H9 (cell line): ENCODE data around the gene ADAMTS16. TPM values are rescaled to one million over a fixed set of nuclear protein-coding genes. Genes with fewer than 3 reads are reported as not detected.

ENCODE experiments used
- DNase-seq: peaks from one replicate; pipeline ENCODE4 v3.0.0-alpha.2; 2017
- H2AFZ ChIP-seq: one replicate; pipeline ENCODE4 v1.6.1; 2013; ENCODE audit warnings: mild to moderate bottlenecking, low read length, control low read depth, moderate library complexity
- H2AK5ac ChIP-seq: 2 replicates; pipeline ENCODE4 v1.6.1; 2013; ENCODE audit warnings: low read length, control low read depth, mixed read lengths; ENCODE audit not compliant: insufficient read length
- H2BK120ac ChIP-seq: one replicate; pipeline ENCODE4 v1.6.1; 2013; ENCODE audit warnings: low read depth, mild to moderate bottlenecking, low read length, control low read depth, inconsistent platforms; ENCODE audit not compliant: poor library complexity, severe bottlenecking
- H2BK12ac ChIP-seq: 2 replicates; pipeline ENCODE4 v1.6.1; 2013; ENCODE audit warnings: low read length, control low read depth, mixed read lengths, low read depth; ENCODE audit not compliant: insufficient read length
- H2BK15ac ChIP-seq: 2 replicates; pipeline ENCODE4 v1.6.1; 2013; ENCODE audit warnings: low read depth, low read length, control low read depth
- H2BK20ac ChIP-seq: one replicate; pipeline ENCODE4 v1.6.1; 2013; ENCODE audit warnings: low read depth, mild to moderate bottlenecking, low read length, control low read depth, inconsistent platforms; ENCODE audit not compliant: poor library complexity, severe bottlenecking
- H2BK5ac ChIP-seq: 2 replicates; pipeline ENCODE4 v1.6.1; 2013; ENCODE audit warnings: low read length, control low read depth, mixed read lengths; ENCODE audit not compliant: insufficient read length
- H3K14ac ChIP-seq: 2 replicates; pipeline ENCODE4 v1.6.1; 2013; ENCODE audit warnings: low read length, control low read depth; ENCODE audit not compliant: insufficient read depth
- H3K18ac ChIP-seq: 2 replicates; pipeline ENCODE4 v1.6.1; 2013; ENCODE audit warnings: low read depth, mild to moderate bottlenecking, mixed read lengths, low read length, control low read depth; ENCODE audit not compliant: insufficient read length
- H3K23ac ChIP-seq: 2 replicates; pipeline ENCODE4 v1.6.1; 2013; ENCODE audit warnings: low read length, control low read depth, mixed read lengths, low read depth; ENCODE audit not compliant: insufficient read length
- H3K23me2 ChIP-seq: 2 replicates; pipeline ENCODE4 v1.6.1; 2013; ENCODE audit warnings: low read depth, mild to moderate bottlenecking, mixed read lengths, low read length, control low read depth; ENCODE audit not compliant: insufficient read length, poor library complexity, severe bottlenecking
- H3K27ac ChIP-seq: 2 replicates; pipeline ENCODE4 v1.5.1; 2013; ENCODE audit warnings: low read length, control low read depth, mixed read lengths, low read depth; ENCODE audit not compliant: insufficient read length
- H3K27me3 ChIP-seq: 2 replicates; pipeline ENCODE4 v1.6.1; 2013; ENCODE audit warnings: low read length, control low read depth, inconsistent platforms; ENCODE audit not compliant: insufficient read depth
- H3K4ac ChIP-seq: 2 replicates; pipeline ENCODE4 v1.6.1; 2013; ENCODE audit warnings: low read depth, mild to moderate bottlenecking, control low read depth, inconsistent platforms, low read length, moderate library complexity
- H3K4me1 ChIP-seq: 2 replicates; pipeline ENCODE4 v1.6.1; 2013; ENCODE audit warnings: low read length, control low read depth, inconsistent platforms; ENCODE audit not compliant: insufficient read depth
- H3K4me2 ChIP-seq: 2 replicates; pipeline ENCODE4 v1.6.1; 2013; ENCODE audit warnings: low read length, control low read depth, mixed read lengths; ENCODE audit not compliant: insufficient read length, insufficient read depth
- H3K56ac ChIP-seq: 2 replicates; pipeline ENCODE4 v1.6.1; 2013; ENCODE audit warnings: low read depth, mild to moderate bottlenecking, mixed read lengths, low read length, control low read depth; ENCODE audit not compliant: insufficient read length
- H3K79me1 ChIP-seq: 2 replicates; pipeline ENCODE4 v1.6.1; 2013; ENCODE audit warnings: low read depth, mild to moderate bottlenecking, moderate library complexity, low read length, control low read depth, inconsistent platforms; ENCODE audit not compliant: insufficient read depth, poor library complexity, severe bottlenecking
- H3K79me2 ChIP-seq: 2 replicates; pipeline ENCODE4 v1.6.1; 2013; ENCODE audit warnings: low read length, control low read depth, inconsistent platforms; ENCODE audit not compliant: insufficient read depth
- H3K9ac ChIP-seq: 2 replicates; pipeline ENCODE4 v1.6.1; 2013; ENCODE audit warnings: low read length, control low read depth, mixed read lengths; ENCODE audit not compliant: insufficient read length; ENCODE audit errors: extremely low read depth
- H3K9me3 ChIP-seq: one replicate; pipeline ENCODE4 v1.6.1; 2013; ENCODE audit warnings: low read depth, low read length, inconsistent platforms; ENCODE audit not compliant: control insufficient read depth
- H3T11ph ChIP-seq: one replicate; pipeline ENCODE4 v1.6.1; 2013; ENCODE audit warnings: mild to moderate bottlenecking, low read length, control low read depth, inconsistent platforms
- H4K20me1 ChIP-seq: one replicate; pipeline ENCODE4 v1.6.1; 2013; ENCODE audit not compliant: control insufficient read depth, insufficient read length, insufficient read depth
- H4K5ac ChIP-seq: 2 replicates; pipeline ENCODE4 v1.6.1; 2013; ENCODE audit warnings: low read depth, mild to moderate bottlenecking, mixed read lengths, low read length, control low read depth; ENCODE audit not compliant: insufficient read length
- H4K8ac ChIP-seq: replicated peaks from 2 replicates; pipeline ENCODE4 v1.6.1; 2013; ENCODE audit warnings: low read length, control low read depth, mixed read lengths, low read depth; ENCODE audit not compliant: insufficient read length
- H4K91ac ChIP-seq: 2 replicates; pipeline ENCODE4 v1.6.1; 2013; ENCODE audit warnings: low read depth, mild to moderate bottlenecking, moderate library complexity, mixed read lengths, low read length, control low read depth; ENCODE audit not compliant: insufficient read length
- H3K27ac Mint-ChIP-seq, 3 experiments: 2 replicates in 2 of 3; 3 replicates in 1 of 3; pipeline ENCODE4 v1.8.0; 2020 to 2021; ENCODE audit warnings: mixed read lengths in 3 of 3, mild to moderate bottlenecking in 1 of 3, moderate library complexity in 1 of 3
- H3K27me3 Mint-ChIP-seq: 2 replicates; pipeline ENCODE4 v1.8.0; 2021; ENCODE audit warnings: low read depth, mild to moderate bottlenecking, moderate library complexity, mixed read lengths
- H3K36me3 Mint-ChIP-seq, 3 experiments: 2 replicates in 2 of 3; 3 replicates in 1 of 3; pipeline ENCODE4 v1.8.0; 2020 to 2021; ENCODE audit warnings: low read depth in 3 of 3, mixed read lengths in 3 of 3; ENCODE audit not compliant: insufficient read depth in 1 of 3
- H3K4me1 Mint-ChIP-seq, 2 experiments: 2 replicates each; pipeline ENCODE4 v1.8.0; 2020; ENCODE audit warnings: mixed read lengths in 2 of 2
- H3K4me3 Mint-ChIP-seq, 2 experiments: 2 replicates in 1 of 2; 3 replicates in 1 of 2; pipeline ENCODE4 v1.8.0; 2020 to 2021; ENCODE audit warnings: mild to moderate bottlenecking in 2 of 2, mixed read lengths in 2 of 2, moderate library complexity in 1 of 2
- H3K9me3 Mint-ChIP-seq, 2 experiments: 2 replicates in 1 of 2; 3 replicates in 1 of 2; pipeline ENCODE4 v1.8.0; 2020; ENCODE audit warnings: mild to moderate bottlenecking in 2 of 2, mixed read lengths in 2 of 2, moderate library complexity in 1 of 2
- CTCF ChIP-seq: fragments of 200-600 bp; sonication (generic); conservative IDR thresholded peaks from 3 replicates; pipeline ENCODE4 v1.8.0; 2021; ENCODE audit warnings: antibody characterized with exemption, mild to moderate bottlenecking
- WGBS: extraction: QIAGEN DNeasy Blood & Tissue Kit; methylation state at CpG from one replicate; pipeline ENCODE4 v1.1.7; 2013; ENCODE audit warnings: missing lambda C conversion rate, low lambda C conversion rate, mixed read lengths; ENCODE audit not compliant: insufficient read length; ENCODE audit errors: extremely low coverage; 5-methylcytosine and 5-hydroxymethylcytosine counted together
- total RNA-seq: library from RNA; stranded (reverse); gene quantifications from 2 replicates; pipeline ENCODE4 v1.2.1, GENCODE V29; 2021

The ADAMTS16 gene
- total RNA-seq, 1 experiment from 2014 or later: 4.5 TPM

DNA sequence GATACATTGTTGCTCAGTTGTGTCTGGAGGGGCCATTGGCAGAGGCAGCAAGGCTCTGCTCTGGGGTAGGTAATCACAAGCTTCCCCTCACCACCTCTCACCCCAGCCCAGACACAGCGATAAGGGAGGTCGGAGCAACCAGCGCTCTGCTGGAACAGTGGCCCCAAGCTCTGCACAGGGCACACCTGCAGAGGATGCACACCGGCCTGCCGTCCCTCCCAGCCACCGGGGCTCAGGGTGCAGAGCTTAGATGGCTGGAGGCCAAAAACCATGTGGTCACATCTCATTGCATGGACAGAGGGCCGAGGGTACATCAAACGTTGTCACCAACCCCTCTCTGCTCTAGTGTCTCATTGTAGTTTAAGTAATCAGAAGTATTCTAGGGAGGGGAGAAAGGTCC is 187.0 kb downstream of the ADAMTS16 start:
- Histone ChIP-seq H3K23ac (no peak overlapping the region), H2BK15ac (no peak overlapping the region), H3K23me2 (no peaks in the 10 kb centered on the region), H3T11ph (no peak overlapping the region), H3K9me3 (no peaks in the 10 kb centered on the region), H3K4me1 (peaks cover 12% of the 10 kb centered on the region; the same call in 1 of the 2 replicates), H3K27me3 (peaks cover 2% of the 10 kb centered on the region; the same call in 1 of the 2 replicates), H4K5ac (no peak overlapping the region), H3K14ac (no peak overlapping the region), H3K4me2 (no peak overlapping the region), H4K20me1 (no peaks in the 10 kb centered on the region), H2AK5ac (no peak overlapping the region), H3K79me2 (no peaks in the 10 kb centered on the region), H2BK5ac (no peak overlapping the region), H2AFZ (no peak overlapping the region), H2BK120ac (no peak overlapping the region), H4K8ac (no peak overlapping the region), H3K18ac (no peak overlapping the region), H3K79me1 (no peaks in the 10 kb centered on the region), H3K56ac (no peak overlapping the region), H3K4ac (no peak overlapping the region), H2BK20ac (no peak overlapping the region), H3K27ac (no peak overlapping the region), H3K9ac (no peak overlapping the region), H4K91ac (no peak overlapping the region), H2BK12ac (no peak overlapping the region)
- Mint-ChIP-seq H3K27ac (peak overlapping the region in 2 of 3 experiments; percentile 78 to 88; a peak in 2 of 7 replicates), H3K4me1 (peaks cover 43 to 53% of the 10 kb centered on the region in 2 experiments), H3K36me3 (peaks cover 0 to 9% (median 3%) of the 10 kb centered on the region in 3 experiments; a peak in 4 of 7 replicates), H3K27me3 (peaks cover 8% of the 10 kb centered on the region), H3K9me3 (peaks cover 0 to 2% of the 10 kb centered on the region in 2 experiments; a peak in 1 of 5 replicates), H3K4me3 (no peak overlapping the region)
- no peak for TF ChIP-seq CTCF
- no peak for DNase-seq
- WGBS: no CpG with 5 or more reads among the region's 8 CpGs
